Lower leg skin (tissue), 4 donors: Measurements from ENCODE around the gene DBNDD1. TPM values are rescaled to one million over a fixed set of nuclear protein-coding genes. Genes with fewer than 3 reads are reported as not detected.
A peak's percentile ranks its signal among the peaks of the same experiment; 100 is the strongest.

Experiments
- DNase-seq, 2 donors: peaks; one replicate each; pipeline ENCODE4 v3.0.0-alpha.2; 2019; ENCODE audit warnings: low spot score in 2 of 2
- H3K4me3 ChIP-seq: fragments of 200-600 bp; sonication (generic); 2 replicates; pipeline ENCODE4 v1.5.1; 2017; ENCODE audit warnings: mild to moderate bottlenecking, low read depth; ENCODE audit not compliant: poor library complexity, severe bottlenecking
- POLR2A ChIP-seq, 2 donors: fragments of 450-650 bp; IDR thresholded peaks; one replicate each; pipeline ENCODE4 v1.6.1; 2016 to 2017; ENCODE audit warnings: antibody characterized with exemption in 2 of 2, mild to moderate bottlenecking in 1 of 2, moderate library complexity in 1 of 2
- WGBS, 2 donors: methylation state at CpG; one replicate each; pipeline ENCODE4 v1.1.5; 2018; 5-methylcytosine and 5-hydroxymethylcytosine counted together
- intact Hi-C: fragments of 100-400 bp; cut with DNase I; formaldehyde crosslinking; loops from one replicate; pipeline ENCODE4 v1.15.0; 2023; ENCODE audit warnings: low total_unique reads
- total RNA-seq, 4 donors: library from RNA; depleted of rRNA; stranded (reverse); fragments of >200 nt; gene quantifications; one replicate each; pipeline ENCODE4 v1.1.0, GENCODE V29; 2016
- TF ChIP-seq, protein P1 (sequence below), 3 donors: fragments of 450-650 bp; IDR thresholded peaks; one replicate each; pipeline ENCODE4 v1.5.1; 2016; ENCODE audit warnings: antibody characterized with exemption in 3 of 3, mild to moderate bottlenecking in 3 of 3, moderate library complexity in 2 of 3

Gene DBNDD1
- total RNA-seq, 4 donors from 2014 or later: 2.3 to 8.8 (median 7.3) TPM

GRCh38 chr16:90020260-90020837 lies 1.1 kb upstream of the DBNDD1 start:
- H3K4me3 ChIP-seq: no peak overlapping the region
- TF ChIP-seq, protein P1, sequence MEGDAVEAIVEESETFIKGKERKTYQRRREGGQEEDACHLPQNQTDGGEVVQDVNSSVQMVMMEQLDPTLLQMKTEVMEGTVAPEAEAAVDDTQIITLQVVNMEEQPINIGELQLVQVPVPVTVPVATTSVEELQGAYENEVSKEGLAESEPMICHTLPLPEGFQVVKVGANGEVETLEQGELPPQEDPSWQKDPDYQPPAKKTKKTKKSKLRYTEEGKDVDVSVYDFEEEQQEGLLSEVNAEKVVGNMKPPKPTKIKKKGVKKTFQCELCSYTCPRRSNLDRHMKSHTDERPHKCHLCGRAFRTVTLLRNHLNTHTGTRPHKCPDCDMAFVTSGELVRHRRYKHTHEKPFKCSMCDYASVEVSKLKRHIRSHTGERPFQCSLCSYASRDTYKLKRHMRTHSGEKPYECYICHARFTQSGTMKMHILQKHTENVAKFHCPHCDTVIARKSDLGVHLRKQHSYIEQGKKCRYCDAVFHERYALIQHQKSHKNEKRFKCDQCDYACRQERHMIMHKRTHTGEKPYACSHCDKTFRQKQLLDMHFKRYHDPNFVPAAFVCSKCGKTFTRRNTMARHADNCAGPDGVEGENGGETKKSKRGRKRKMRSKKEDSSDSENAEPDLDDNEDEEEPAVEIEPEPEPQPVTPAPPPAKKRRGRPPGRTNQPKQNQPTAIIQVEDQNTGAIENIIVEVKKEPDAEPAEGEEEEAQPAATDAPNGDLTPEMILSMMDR (IDR thresholded peaks at IDR 0.05): no peak
- WGBS, 2 donors: 79% methylated on average over 9 of the region's 9 CpGs
- intact Hi-C loops: no loop called here
- no peak for DNase-seq

GRCh38 chr16:90019543-90020259 lies 445 bp upstream of the DBNDD1 start:
- intact Hi-C loops: no loop called here
- 2% methylated on average over 9 to 17 of the region's 57 CpGs for WGBS, 2 donors
- no peak for DNase-seq
- H3K4me3 ChIP-seq: peak overlapping the region; percentile 37
- TF ChIP-seq, protein P1 (IDR thresholded peaks at IDR 0.05): no peak
- no peak for TF ChIP-seq POLR2A (IDR thresholded peaks at IDR 0.05)

DNA sequence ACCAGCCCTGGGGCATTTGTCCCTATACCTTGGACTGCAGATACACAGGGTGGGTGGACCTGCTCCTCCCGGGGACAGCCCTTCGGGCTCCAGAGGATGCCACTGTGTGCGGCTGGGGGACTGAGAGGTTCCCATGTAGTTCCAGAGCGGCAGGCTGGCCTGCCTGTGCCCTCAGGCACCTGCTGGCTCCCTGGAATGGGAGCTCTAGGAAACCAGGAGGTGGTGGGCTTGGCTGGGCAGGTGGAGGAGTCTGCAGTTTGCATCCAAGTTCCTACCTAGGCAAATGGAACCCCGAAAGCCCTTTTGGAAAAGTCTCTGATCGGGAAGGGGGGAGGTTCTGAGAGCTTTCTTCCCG lies 982 bp downstream of the DBNDD1 start:
- intact Hi-C loops: no loop called here
- WGBS, 2 donors: 0 to 65% methylated on average over 1 to 5 of the region's 7 CpGs
- no peak for TF ChIP-seq POLR2A (IDR thresholded peaks at IDR 0.05)
- TF ChIP-seq, protein P1 (IDR thresholded peaks at IDR 0.05): no peak
- DNase-seq: no peak
- H3K4me3 ChIP-seq: peak overlapping the region; percentile 44

DNA sequence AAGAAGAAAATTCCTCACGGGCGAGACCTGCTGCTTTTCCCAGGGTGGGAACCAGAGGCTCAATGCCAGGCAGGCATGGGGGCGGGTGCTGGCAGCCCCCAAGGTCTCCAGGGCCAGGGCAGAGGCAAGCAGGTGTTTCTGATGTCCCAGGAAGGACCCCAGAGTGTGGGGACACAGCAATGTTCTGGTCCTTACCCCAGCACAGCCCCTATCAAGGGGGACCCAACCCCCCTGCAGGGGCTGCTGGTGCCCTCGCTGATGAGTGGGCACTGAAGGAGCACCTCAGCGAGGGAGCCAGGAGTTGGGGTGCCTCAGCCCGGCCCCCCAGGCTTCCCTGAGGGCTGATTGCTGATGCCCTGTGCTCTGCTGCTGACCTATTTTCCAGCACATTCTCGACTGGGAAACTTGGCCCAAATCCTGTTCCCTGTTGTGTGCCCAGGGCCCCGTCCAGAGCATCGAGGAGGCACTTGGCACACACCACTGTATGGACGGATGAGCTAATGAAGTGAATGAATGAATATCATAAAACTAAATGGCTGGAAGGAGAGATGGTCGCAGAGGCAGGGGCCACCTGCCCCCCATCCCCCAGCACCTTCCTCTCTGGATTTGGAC lies 2.8 kb downstream of the DBNDD1 start:
- DNase-seq: no peak
- TF ChIP-seq, protein P1 (IDR thresholded peaks at IDR 0.05): no peak
- no peak for TF ChIP-seq POLR2A (IDR thresholded peaks at IDR 0.05)
- no peak overlapping the region for H3K4me3 ChIP-seq
- intact Hi-C loops: no loop called here
- WGBS, 2 donors: 43 to 54% methylated on average over 9 to 10 of the region's 11 CpGs

GRCh38 chr16:90015586-90016338 lies 3.5 kb downstream of the DBNDD1 start:
- intact Hi-C loops: no loop called here
- DNase-seq: no peak
- WGBS, 2 donors: 84 to 86% methylated on average over 19 of the region's 19 CpGs
- no peak overlapping the region for H3K4me3 ChIP-seq
- no peak for TF ChIP-seq POLR2A (IDR thresholded peaks at IDR 0.05)
- TF ChIP-seq, protein P1 (IDR thresholded peaks at IDR 0.05): no peak
